WERI-Rb-1 (cell line): ENCODE data around the gene SOCS4.

Source experiments
- DNase-seq: peaks from one replicate; pipeline ENCODE4 v3.0.0-alpha.2; 2020
- H3K27ac ChIP-seq: fragments of 250-450 bp; sonication (Bioruptor Pico); 2 replicates; pipeline ENCODE4 v1.5.1; 2020; ENCODE audit warnings: mild to moderate bottlenecking, moderate library complexity
- H3K27me3 ChIP-seq: fragments of 250-450 bp; sonication (Bioruptor Pico); 2 replicates; pipeline ENCODE4 v1.5.1; 2021; ENCODE audit warnings: mild to moderate bottlenecking, low read depth, moderate library complexity; ENCODE audit not compliant: insufficient read depth, severe bottlenecking
- H3K36me3 ChIP-seq: fragments of 250-450 bp; sonication (Bioruptor Pico); 2 replicates; pipeline ENCODE4 v1.5.1; 2020; ENCODE audit warnings: mild to moderate bottlenecking, moderate library complexity
- H3K4me3 ChIP-seq: 2 replicates; pipeline ENCODE4 v1.5.1; 2011; ENCODE audit warnings: low read depth, mild to moderate bottlenecking, control low read depth, low read length
- H3K9me3 ChIP-seq: fragments of 250-450 bp; sonication (Bioruptor Pico); 2 replicates; pipeline ENCODE4 v1.5.1; 2021; ENCODE audit warnings: mild to moderate bottlenecking, moderate library complexity; ENCODE audit not compliant: severe bottlenecking
- TF ChIP-seq, protein P1 (sequence below): IDR thresholded peaks from 2 replicates; pipeline ENCODE4 v1.5.1; 2011; ENCODE audit warnings: low read depth, mild to moderate bottlenecking, control low read depth, inconsistent platforms, low read length

The SOCS4 gene

GRCh38 chr14:55085060-55085660, 58.1 kb downstream of the SOCS4 start:
- no peak for DNase-seq

GRCh38 chr14:55086938-55087337, 59.9 kb downstream of the SOCS4 start:
- TF ChIP-seq, protein P1, sequence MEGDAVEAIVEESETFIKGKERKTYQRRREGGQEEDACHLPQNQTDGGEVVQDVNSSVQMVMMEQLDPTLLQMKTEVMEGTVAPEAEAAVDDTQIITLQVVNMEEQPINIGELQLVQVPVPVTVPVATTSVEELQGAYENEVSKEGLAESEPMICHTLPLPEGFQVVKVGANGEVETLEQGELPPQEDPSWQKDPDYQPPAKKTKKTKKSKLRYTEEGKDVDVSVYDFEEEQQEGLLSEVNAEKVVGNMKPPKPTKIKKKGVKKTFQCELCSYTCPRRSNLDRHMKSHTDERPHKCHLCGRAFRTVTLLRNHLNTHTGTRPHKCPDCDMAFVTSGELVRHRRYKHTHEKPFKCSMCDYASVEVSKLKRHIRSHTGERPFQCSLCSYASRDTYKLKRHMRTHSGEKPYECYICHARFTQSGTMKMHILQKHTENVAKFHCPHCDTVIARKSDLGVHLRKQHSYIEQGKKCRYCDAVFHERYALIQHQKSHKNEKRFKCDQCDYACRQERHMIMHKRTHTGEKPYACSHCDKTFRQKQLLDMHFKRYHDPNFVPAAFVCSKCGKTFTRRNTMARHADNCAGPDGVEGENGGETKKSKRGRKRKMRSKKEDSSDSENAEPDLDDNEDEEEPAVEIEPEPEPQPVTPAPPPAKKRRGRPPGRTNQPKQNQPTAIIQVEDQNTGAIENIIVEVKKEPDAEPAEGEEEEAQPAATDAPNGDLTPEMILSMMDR, result no peak
- DNase-seq, result no peak
- H3K4me3 ChIP-seq, result no peak overlapping the region

More at GRCh38 chr14:55085060-55085660, 58.1 kb downstream of the SOCS4 start:
- Histone ChIP-seq H3K9me3 (no peaks in the 10 kb centered on the region), H3K27me3 (no peaks in the 10 kb centered on the region), H3K4me3 (no peak overlapping the region), H3K36me3 (no peaks in the 10 kb centered on the region), H3K27ac (no peak overlapping the region)
- TF ChIP-seq, protein P1, result no peak

DNA sequence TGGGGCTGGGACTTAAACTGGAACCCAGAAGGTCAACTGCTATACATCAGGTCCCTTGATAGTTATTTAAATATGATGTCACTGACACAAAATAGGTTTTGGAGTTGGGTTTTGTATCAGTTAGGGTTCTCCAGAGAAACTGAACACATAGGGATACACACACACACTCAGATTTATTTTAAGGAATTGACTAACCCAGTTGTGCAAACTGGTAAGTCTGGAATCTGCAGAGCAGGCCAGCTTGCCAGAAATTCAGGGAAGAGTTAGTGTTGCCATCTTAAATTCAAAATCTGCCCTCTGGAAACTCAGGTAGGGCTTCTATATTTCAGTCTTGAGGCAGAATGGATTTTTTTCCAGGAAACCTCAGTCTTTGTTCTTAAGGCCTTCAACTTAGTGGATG, 61.3 kb downstream of the SOCS4 start:
- Histone ChIP-seq H3K36me3 (no peaks in the 10 kb centered on the region), H3K4me3 (no peak overlapping the region), H3K9me3 (no peaks in the 10 kb centered on the region), H3K27me3 (no peaks in the 10 kb centered on the region), H3K27ac (no peak overlapping the region)
- TF ChIP-seq, protein P1, result no peak
- DNase-seq, result no peak

More at GRCh38 chr14:55086938-55087337, 59.9 kb downstream of the SOCS4 start:
- Histone ChIP-seq H3K9me3 (no peaks in the 10 kb centered on the region), H3K36me3 (no peaks in the 10 kb centered on the region), H3K27me3 (no peaks in the 10 kb centered on the region), H3K27ac (no peak overlapping the region)

DNA sequence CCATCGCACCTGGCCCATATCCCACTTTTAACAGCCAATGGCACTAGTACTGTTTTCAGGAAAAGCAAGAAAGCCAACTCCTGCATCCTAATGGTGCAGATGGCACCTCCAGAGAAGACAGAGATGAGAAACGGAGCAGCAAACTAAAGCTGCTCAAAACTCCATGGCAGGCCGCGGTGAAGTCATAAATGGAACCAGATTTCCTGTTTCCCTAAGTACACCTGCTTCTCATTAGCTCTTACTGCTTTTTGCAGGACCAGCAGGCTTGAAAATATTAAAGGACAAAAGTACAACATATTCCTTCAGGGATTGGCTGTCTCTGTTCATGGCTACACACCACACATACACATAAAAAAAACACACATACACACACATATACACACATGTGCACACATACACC, 65.3 kb downstream of the SOCS4 start:
- Histone ChIP-seq H3K4me3 (no peak overlapping the region), H3K27ac (no peak overlapping the region), H3K9me3 (no peaks in the 10 kb centered on the region), H3K27me3 (no peaks in the 10 kb centered on the region), H3K36me3 (no peaks in the 10 kb centered on the region)
- DNase-seq, result no peak
- TF ChIP-seq, protein P1, result no peak

DNA sequence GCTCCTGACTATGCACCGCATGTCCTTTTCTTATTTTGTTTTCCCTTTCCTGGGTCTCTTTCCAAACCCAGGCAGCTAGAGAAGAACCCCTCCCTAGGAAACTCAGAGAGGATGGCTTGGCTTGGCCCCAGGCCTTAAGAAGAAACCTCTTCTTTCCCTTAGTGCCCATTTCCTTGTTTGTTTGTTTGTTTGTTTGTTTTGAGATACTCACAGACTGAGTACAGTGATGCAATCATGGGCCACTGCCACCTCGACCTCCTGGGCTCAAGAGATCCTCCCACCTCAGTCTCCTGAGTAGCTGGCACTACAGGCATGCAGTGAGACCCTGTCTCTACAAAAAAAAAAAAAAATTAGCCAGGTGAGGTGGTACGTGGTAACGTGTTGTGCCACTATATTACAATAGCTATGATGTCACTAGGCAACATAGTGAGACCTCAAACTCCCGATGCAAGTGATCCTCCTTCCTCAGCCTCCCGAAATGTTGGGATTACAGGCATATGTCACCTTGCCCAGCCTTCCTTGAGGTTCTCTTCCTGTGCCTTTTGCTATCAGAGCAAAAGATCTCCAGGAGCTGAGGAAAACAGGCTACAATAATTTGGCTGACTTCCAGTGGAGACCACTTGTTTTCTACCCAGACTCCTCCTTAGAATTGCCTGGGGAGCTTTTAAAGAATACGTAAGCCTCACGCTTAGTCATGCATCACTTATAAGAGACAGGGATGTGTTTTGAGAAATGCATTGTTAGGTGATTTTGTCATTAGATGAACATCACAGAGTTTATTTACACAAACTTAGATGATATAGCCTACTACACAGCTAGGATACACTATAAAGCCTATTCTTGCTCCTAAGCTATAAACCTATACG, 67.5 kb downstream of the SOCS4 start:
- TF ChIP-seq, protein P1, result no peak
- Histone ChIP-seq H3K4me3 (no peak overlapping the region), H3K36me3 (no peaks in the 10 kb centered on the region), H3K27ac (no peak overlapping the region), H3K9me3 (no peaks in the 10 kb centered on the region), H3K27me3 (no peaks in the 10 kb centered on the region)
- no peak for DNase-seq
